22Rv1 (cell line): ENCODE data around the gene IL17RB.

Experiments
- CTCF ChIP-seq: fragments of 450-650 bp; IDR thresholded peaks from 2 replicates; pipeline ENCODE4 v1.5.1; 2017; ENCODE audit warnings: mild to moderate bottlenecking
- ZFX ChIP-seq: fragments of 450-650 bp; IDR thresholded peaks from 2 replicates; pipeline ENCODE4 v1.6.1; 2017; ENCODE audit warnings: antibody characterized with exemption, borderline replicate concordance

- no peak for TF ChIP-seq CTCF
- no peak for TF ChIP-seq ZFX
These were observed 45.0 kb upstream of the IL17RB start for GRCh38 chr3:53801319-53801718.
